Gastrocnemius medialis (tissue), 4 donors: ENCODE results near the gene ADTRP. TPM values are rescaled to one million over a fixed set of nuclear protein-coding genes. Genes with fewer than 3 reads are reported as not detected.

Experiments
- ATAC-seq, 2 donors: fragments of 150-250 bp; one replicate each; pipeline ENCODE4 v1.9.1; 2016
- DNase-seq, 2 donors: peaks; one replicate each; pipeline ENCODE4 v3.0.0-alpha.2; 2019
- H3K27ac ChIP-seq, 4 donors: fragments of 200-600 bp; sonication (generic); 1 replicate in 1 of 4; 2 replicates in 3 of 4; pipeline ENCODE4 v1.5.1; 2016 to 2018; ENCODE audit warnings: mild to moderate bottlenecking in 2 of 4, moderate library complexity in 1 of 4
- H3K27me3 ChIP-seq, 3 donors: fragments of 200-600 bp; sonication (generic) in 2 of 3; 1 replicate in 1 of 3; 2 replicates in 2 of 3; pipeline versions ENCODE4 v1.5.1 to v1.6.0; 2016 to 2019; ENCODE audit warnings: mild to moderate bottlenecking in 1 of 3, moderate library complexity in 1 of 3
- H3K36me3 ChIP-seq, 2 donors: fragments of 200-600 bp; sonication (generic) in 1 of 2; one replicate each; pipeline ENCODE4 v1.5.1; 2017 to 2018
- H3K4me1 ChIP-seq, 2 donors: fragments of 200-600 bp; sonication (generic) in 1 of 2; one replicate each; pipeline ENCODE4 v1.5.1; 2016 to 2017; ENCODE audit warnings: mild to moderate bottlenecking in 2 of 2
- H3K4me3 ChIP-seq, 4 donors: fragments of 200-600 bp; sonication (generic) in 3 of 4; 1 replicate in 1 of 4; 2 replicates in 3 of 4; pipeline ENCODE4 v1.5.1; 2016 to 2019; ENCODE audit warnings: mild to moderate bottlenecking in 2 of 4
- H3K9me3 ChIP-seq, 3 donors: fragments of 200-600 bp; sonication (generic) in 2 of 3; 1 replicate in 1 of 3; 2 replicates in 2 of 3; pipeline ENCODE4 v1.5.1; 2016 to 2019
- CTCF ChIP-seq, 5 experiments: fragments of 450-650 bp in 3 of 5; fragments of 200-600 bp in 2 of 5; sonication (generic) in 2 of 5; IDR thresholded peaks in 4 of 5; conservative IDR thresholded peaks in 1 of 5; 1 replicate in 4 of 5; 2 replicates in 1 of 5; pipeline ENCODE4 v1.5.1; 2016 to 2019; ENCODE audit warnings: antibody characterized with exemption in 5 of 5, mild to moderate bottlenecking in 3 of 5, moderate library complexity in 3 of 5
- POLR2A ChIP-seq, 2 donors: fragments of 450-650 bp; IDR thresholded peaks; one replicate each; pipeline ENCODE4 v1.6.1; 2017; ENCODE audit warnings: antibody characterized with exemption in 2 of 2, mild to moderate bottlenecking in 2 of 2, moderate library complexity in 2 of 2
- in situ Hi-C, 4 donors: fragments of 200-750 bp; cut with MboI; loops; one replicate each; pipeline versions ENCODE4 v1.15.0 to v1.8.0; 2017; ENCODE audit warnings: low sequenced_read_pairs in 4 of 4
- intact Hi-C: fragments of 100-400 bp; cut with DNase I; formaldehyde crosslinking; loops from one replicate; pipeline ENCODE4 v1.15.1; 2023; ENCODE audit warnings: low total_unique reads
- total RNA-seq, 4 donors: library from RNA; depleted of rRNA; stranded (reverse); fragments of >200 nt; gene quantifications; one replicate each; pipeline versions ENCODE4 v1.1.0 to v1.2.3, GENCODE V29; 2016

Gene ADTRP
- total RNA-seq, 4 donors from 2014 or later: 0.31 to 0.73 TPM; not detected in 2

- DNase-seq (no peak), ATAC-seq (no peak)
- in situ Hi-C loops: no loop called here
- Histone ChIP-seq H3K4me1 (no peaks in the 10 kb centered on the region), H3K9me3 (no peaks in the 10 kb centered on the region), H3K27me3 (no peaks in the 10 kb centered on the region), H3K27ac (no peak overlapping the region), H3K4me3 (no peak overlapping the region), H3K36me3 (no peaks in the 10 kb centered on the region)
- TF ChIP-seq CTCF (IDR thresholded peaks at IDR 0.05 in 4 of 5, conservative IDR thresholded peaks at IDR 0.05 in 1 of 5) (no peak), POLR2A (IDR thresholded peaks at IDR 0.05) (no peak)
- intact Hi-C loops: no loop called here
Observed at GRCh38 chr6:11705069-11705468, 73.5 kb downstream of the ADTRP start.

GRCh38 chr6:11703725-11704124, 74.9 kb downstream of the ADTRP start:
- intact Hi-C loops: no loop called here
- Histone ChIP-seq H3K27ac (no peak overlapping the region), H3K36me3 (no peaks in the 10 kb centered on the region), H3K27me3 (no peaks in the 10 kb centered on the region), H3K4me3 (no peak overlapping the region), H3K9me3 (no peaks in the 10 kb centered on the region), H3K4me1 (no peaks in the 10 kb centered on the region)
- in situ Hi-C loops: no loop called here
- DNase-seq (no peak), ATAC-seq (no peak)
- TF ChIP-seq CTCF (IDR thresholded peaks at IDR 0.05 in 4 of 5, conservative IDR thresholded peaks at IDR 0.05 in 1 of 5): no peak
- no peak for TF ChIP-seq POLR2A (IDR thresholded peaks at IDR 0.05)

- H3K4me3 ChIP-seq: no peak overlapping the region
- H3K9me3 ChIP-seq: no peaks in the 10 kb centered on the region
- H3K27me3 ChIP-seq: no peaks in the 10 kb centered on the region
- H3K36me3 ChIP-seq: no peaks in the 10 kb centered on the region
- intact Hi-C loops: no loop called here
- ATAC-seq: peak in 1 of 2 donors; percentile 68
- in situ Hi-C loops: no loop called here
- no peaks in the 10 kb centered on the region for H3K4me1 ChIP-seq
- no peak for TF ChIP-seq CTCF (IDR thresholded peaks at IDR 0.05 in 4 of 5, conservative IDR thresholded peaks at IDR 0.05 in 1 of 5)
- TF ChIP-seq POLR2A (IDR thresholded peaks at IDR 0.05): no peak
- DNase-seq: no peak
- H3K27ac ChIP-seq: no peak overlapping the region
Observed at GRCh38 chr6:11702500-11703130, 76.0 kb downstream of the ADTRP start.

- peak in 1 of 2 donors; percentile 14 for DNase-seq
- intact Hi-C loops: no loop called here
- Histone ChIP-seq H3K27me3 (no peaks in the 10 kb centered on the region), H3K4me1 (no peaks in the 10 kb centered on the region), H3K36me3 (no peaks in the 10 kb centered on the region), H3K9me3 (no peaks in the 10 kb centered on the region), H3K27ac (no peak overlapping the region), H3K4me3 (no peak overlapping the region)
- TF ChIP-seq POLR2A (IDR thresholded peaks at IDR 0.05) (no peak), CTCF (IDR thresholded peaks at IDR 0.05 in 4 of 5, conservative IDR thresholded peaks at IDR 0.05 in 1 of 5) (no peak)
- in situ Hi-C loops: no loop called here
- peak in 1 of 2 donors; percentile 49 for ATAC-seq
Observed at GRCh38 chr6:11702089-11702488, 76.5 kb downstream of the ADTRP start.

DNA sequence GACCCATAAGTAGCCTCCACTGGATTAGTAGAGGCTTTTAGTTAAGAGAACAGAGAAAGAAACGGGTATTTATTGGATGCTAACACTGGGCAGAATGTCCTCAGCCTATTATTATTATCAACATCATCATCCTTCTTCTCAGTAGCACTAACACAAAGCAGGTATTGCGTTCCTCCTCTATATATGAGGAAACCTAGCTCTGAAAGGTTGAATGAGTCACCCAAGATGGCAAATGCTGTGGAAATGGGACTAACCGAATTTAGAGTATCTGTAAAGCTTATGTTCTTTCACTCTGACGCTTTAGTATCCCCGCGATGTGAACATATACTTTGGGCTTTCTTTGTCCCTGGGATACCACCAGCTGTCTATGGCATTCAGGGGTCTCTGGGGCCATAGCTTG, 77.0 kb downstream of the ADTRP start:
- Histone ChIP-seq H3K9me3 (no peaks in the 10 kb centered on the region), H3K4me1 (no peaks in the 10 kb centered on the region), H3K27ac (no peak overlapping the region), H3K36me3 (no peaks in the 10 kb centered on the region), H3K27me3 (no peaks in the 10 kb centered on the region), H3K4me3 (no peak overlapping the region)
- intact Hi-C loops (no loop called here), in situ Hi-C loops (no loop called here)
- DNase-seq (no peak), ATAC-seq (no peak)
- TF ChIP-seq POLR2A (IDR thresholded peaks at IDR 0.05) (no peak), CTCF (IDR thresholded peaks at IDR 0.05 in 4 of 5, conservative IDR thresholded peaks at IDR 0.05 in 1 of 5) (no peak)
